SK-N-MC (cell line): ENCODE measurements around the gene CMSS1.

Experiments
- EZH2 ChIP-seq: fragments of 200-600 bp; sonication (generic); IDR thresholded peaks from one replicate; pipeline ENCODE4 v1.6.1; 2017; ENCODE audit warnings: antibody characterized with exemption
- FOXP2 ChIP-seq: optimal IDR thresholded peaks from 2 replicates; pipeline ENCODE3; 2011; ENCODE audit warnings: mild to moderate bottlenecking, moderate library complexity; ENCODE audit not compliant: insufficient read depth; ENCODE audit errors: extremely low read length, control extremely low read depth
- POLR2AphosphoS5 ChIP-seq: IDR thresholded peaks from 2 replicates; pipeline ENCODE4 v1.6.1; 2012; ENCODE audit warnings: mild to moderate bottlenecking, low read depth, low read length, borderline replicate concordance

- TF ChIP-seq EZH2 (no peak), POLR2AphosphoS5 (no peak), FOXP2 (no peak)
These were observed 323.3 kb downstream of the CMSS1 start for GRCh38 chr3:100140976-100141375.
